ENCODE results near the gene ERMAP. TPM values are rescaled to one million over a fixed set of nuclear protein-coding genes. Genes with fewer than 3 reads are reported as not detected.

Gene ERMAP
- total and polyA plus RNA-seq, 5 experiments from 2014 or later = 1.1 to 9.4 (median 2.9) TPM

GRCh38 chr1:42815941-42816584 lies 859 bp upstream of the ERMAP start:
- POLR2A ChIA-PET = interaction anchor here (0.9 to 3.4 kb wide), 7 partner anchors 8 to 133 kb away, joined by 3 to 38 read pairs (median 5); partner anchors contain the start of genes C1orf50, P3H1, TMEM269 and ZNF691
- Mint-ChIP-seq H3K4me3 (peak overlapping the region; percentile 73 to 90 (median 86)), H3K4me1 (peaks cover 20 to 31% (median 24%) of the 10 kb centered on the region in 4 donors), H3K9me3 (no peaks in the 10 kb centered on the region), H3K27ac (peak overlapping the region; percentile 79 to 95 (median 88)), H3K27me3 (no peaks in the 10 kb centered on the region), H3K36me3 (peaks cover 0 to 5% (median 3%) of the 10 kb centered on the region in 3 donors)
- peak in 2 of 10 donors; percentile 2 to 3 for DNase-seq
- peak; percentile 15 to 21 for ATAC-seq

DNA sequence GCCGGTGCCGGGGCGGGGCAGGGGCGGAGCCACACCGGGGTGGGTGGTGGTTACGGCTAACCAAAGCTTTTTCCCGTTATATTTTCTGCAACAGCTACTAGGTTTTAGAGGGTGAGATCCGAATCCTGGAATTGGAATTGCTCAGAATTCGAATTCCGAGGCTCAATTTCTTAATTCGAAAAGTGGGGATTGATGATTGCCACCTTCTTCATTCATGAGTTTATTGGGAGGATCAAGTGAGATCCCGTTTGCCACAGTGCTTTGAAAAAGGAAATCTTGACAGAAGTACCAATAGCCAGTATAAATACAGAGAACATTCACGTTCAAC lies 482 bp downstream of the ERMAP start:
- Mint-ChIP-seq H3K4me3 (peak overlapping the region; percentile 67 to 87 (median 78)), H3K4me1 (peaks cover 20 to 24% (median 22%) of the 10 kb centered on the region in 4 donors), H3K27ac (peak overlapping the region in 8 of 10 donors; percentile 23 to 85 (median 65)), H3K9me3 (no peaks in the 10 kb centered on the region), H3K36me3 (no peaks in the 10 kb centered on the region), H3K27me3 (no peaks in the 10 kb centered on the region)
- DNase-seq (no peak), ATAC-seq (no peak)
- POLR2A ChIA-PET = interaction anchor here (1.3 to 3.4 kb wide), 4 partner anchors 10 to 135 kb away, joined by 3 to 38 read pairs (median 15); partner anchors contain the start of genes C1orf50, P3H1 and ZNF691

- Mint-ChIP-seq H3K9me3 (no peaks in the 10 kb centered on the region), H3K4me1 (peaks cover 20 to 24% (median 22%) of the 10 kb centered on the region in 4 donors), H3K36me3 (no peaks in the 10 kb centered on the region), H3K27me3 (no peaks in the 10 kb centered on the region), H3K27ac (peak overlapping the region in 4 of 10 donors; percentile 23 to 34 (median 27)), H3K4me3 (peak overlapping the region; percentile 9 to 83 (median 74))
- no peak for ATAC-seq
- POLR2A ChIA-PET = interaction anchor here (2.6 to 3.4 kb wide), 2 partner anchors 28 to 52 kb away, joined by 23 to 38 read pairs; partner anchors contain the start of genes C1orf50, P3H1 and ZNF691
- DNase-seq = peak in 1 of 10 donors; percentile 1
These were observed 1.1 kb downstream of the ERMAP start for GRCh38 chr1:42817976-42818375.

DNA sequence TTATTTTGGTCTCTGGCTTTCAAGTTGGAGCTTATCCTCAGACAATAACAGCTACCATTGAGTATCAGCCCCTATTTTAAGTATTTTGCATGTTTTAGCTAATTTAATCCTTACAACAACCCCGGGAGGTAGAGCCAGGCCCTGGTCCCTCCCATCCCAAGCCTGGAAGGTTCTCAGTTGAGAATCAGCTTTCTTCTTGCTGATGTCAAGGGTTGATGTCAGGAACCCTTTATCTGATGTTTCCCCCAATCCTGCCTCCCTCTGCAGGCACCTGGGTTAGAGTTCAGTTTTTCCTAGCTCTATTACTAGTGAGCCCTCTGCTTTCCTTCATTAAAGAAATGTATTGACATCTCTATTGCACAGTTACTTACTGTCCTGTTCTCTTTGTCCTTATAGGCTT lies 3.9 kb downstream of the ERMAP start:
- Mint-ChIP-seq H3K36me3 (no peaks in the 10 kb centered on the region), H3K4me3 (no peak overlapping the region), H3K27ac (peak overlapping the region in 1 of 10 donors; percentile 67), H3K9me3 (no peaks in the 10 kb centered on the region), H3K27me3 (no peaks in the 10 kb centered on the region), H3K4me1 (peaks cover 17 to 21% (median 19%) of the 10 kb centered on the region in 4 donors)
- ATAC-seq (no peak), DNase-seq (no peak)
- POLR2A ChIA-PET = interaction anchor here (0.7 to 0.9 kb wide), 2 partner anchors 54 to 808 kb away, joined by 3 to 4 read pairs; partner anchors contain the start of genes C1orf50 and P3H1

DNA sequence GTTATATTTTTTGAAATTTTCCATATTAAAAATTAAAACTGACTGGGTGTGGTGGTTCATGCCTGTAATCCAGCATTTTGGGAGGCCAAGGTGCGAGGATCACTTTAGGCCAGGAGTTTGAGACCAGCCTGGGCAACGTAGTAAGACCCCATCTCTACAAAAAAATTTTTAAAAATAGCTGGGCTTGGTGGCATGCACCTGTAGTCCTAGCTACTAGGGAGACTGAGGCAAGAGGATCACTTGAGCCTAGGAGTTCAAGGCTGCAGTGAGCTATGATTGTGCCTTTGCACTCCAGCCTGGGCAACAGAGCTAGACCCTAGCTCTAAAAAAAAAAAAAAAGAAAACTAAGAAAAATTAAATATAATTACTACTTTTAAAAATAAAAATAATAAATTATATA lies 4.8 kb downstream of the ERMAP start:
- H3K36me3 Mint-ChIP-seq = no peaks in the 10 kb centered on the region
- H3K27me3 Mint-ChIP-seq = no peaks in the 10 kb centered on the region
- no peaks in the 10 kb centered on the region for H3K9me3 Mint-ChIP-seq
- DNase-seq = no peak
- no peak overlapping the region for H3K4me3 Mint-ChIP-seq
- POLR2A ChIA-PET = interaction anchor here (0.9 kb wide), 1 partner anchor 55 kb away, joined by 3 read pairs; the partner anchor contains the start of genes C1orf50 and P3H1
- H3K27ac Mint-ChIP-seq = no peak overlapping the region
- peaks cover 9 to 13% (median 11%) of the 10 kb centered on the region in 4 donors for H3K4me1 Mint-ChIP-seq
- ATAC-seq = no peak

- POLR2A ChIA-PET = no interaction called here
These were observed 6.0 kb downstream of the ERMAP start for GRCh38 chr1:42822800-42823392.

GRCh38 chr1:42824481-42825035 lies 7.6 kb downstream of the ERMAP start:
- Mint-ChIP-seq H3K9me3 (no peaks in the 10 kb centered on the region), H3K36me3 (peaks cover 0 to 2% (median 0%) of the 10 kb centered on the region in 3 donors), H3K27ac (peak overlapping the region in 1 of 10 donors; percentile 2), H3K4me1 (peaks cover 0 to 5% (median 0%) of the 10 kb centered on the region in 4 donors), H3K4me3 (no peak overlapping the region), H3K27me3 (no peaks in the 10 kb centered on the region)
- DNase-seq (no peak), ATAC-seq (no peak)
- POLR2A ChIA-PET = interaction anchor here (0.6 kb wide), 1 partner anchor 40 kb away, joined by 3 read pairs; the partner anchor contains the start of gene TMEM269

More at GRCh38 chr1:42822800-42823392, 6.0 kb downstream of the ERMAP start:
- no peaks in the 10 kb centered on the region for H3K27me3 Mint-ChIP-seq
- no peak overlapping the region for H3K27ac Mint-ChIP-seq
- H3K4me3 Mint-ChIP-seq = no peak overlapping the region
- DNase-seq (no peak), ATAC-seq (no peak)
- H3K36me3 Mint-ChIP-seq = no peaks in the 10 kb centered on the region
- no peaks in the 10 kb centered on the region for H3K9me3 Mint-ChIP-seq
- H3K4me1 Mint-ChIP-seq = peaks cover 3 to 10% (median 4%) of the 10 kb centered on the region in 4 donors

- H3K9me3 Mint-ChIP-seq = no peaks in the 10 kb centered on the region
- POLR2A ChIA-PET = no interaction called here
- H3K36me3 Mint-ChIP-seq = peaks cover 0 to 2% (median 0%) of the 10 kb centered on the region in 3 donors
- DNase-seq = no peak
- no peak overlapping the region for H3K4me3 Mint-ChIP-seq
- no peak for ATAC-seq
- peaks cover 0 to 3% (median 0%) of the 10 kb centered on the region in 4 donors for H3K4me1 Mint-ChIP-seq
- peak overlapping the region in 1 of 10 donors; percentile 2 for H3K27ac Mint-ChIP-seq
- no peaks in the 10 kb centered on the region for H3K27me3 Mint-ChIP-seq
These were observed 8.3 kb downstream of the ERMAP start for GRCh38 chr1:42825036-42825851.

- Mint-ChIP-seq H3K4me3 (no peak overlapping the region), H3K36me3 (peaks cover 0 to 8% (median 2%) of the 10 kb centered on the region in 3 donors)
These were observed 13.7 kb downstream of the ERMAP start for GRCh38 chr1:42830631-42831030.

GRCh38 chr1:42831273-42831672 lies 14.4 kb downstream of the ERMAP start:
- ATAC-seq (no peak), DNase-seq (no peak)
- POLR2A ChIA-PET = no interaction called here
- H3K36me3 Mint-ChIP-seq = peaks cover 0 to 8% (median 2%) of the 10 kb centered on the region in 3 donors
- H3K4me3 Mint-ChIP-seq = no peak overlapping the region
- H3K4me1 Mint-ChIP-seq = peaks cover 0 to 2% (median 0%) of the 10 kb centered on the region in 4 donors
- no peak overlapping the region for H3K27ac Mint-ChIP-seq
- H3K27me3 Mint-ChIP-seq = no peaks in the 10 kb centered on the region
- no peaks in the 10 kb centered on the region for H3K9me3 Mint-ChIP-seq

More at GRCh38 chr1:42830631-42831030, 13.7 kb downstream of the ERMAP start:
- Mint-ChIP-seq H3K27me3 (no peaks in the 10 kb centered on the region), H3K27ac (peak overlapping the region in 1 of 10 donors; percentile 51), H3K9me3 (no peaks in the 10 kb centered on the region), H3K4me1 (no peaks in the 10 kb centered on the region)
- ATAC-seq (no peak), DNase-seq (no peak)
- POLR2A ChIA-PET = no interaction called here

GRCh38 chr1:42832641-42833240 lies 15.8 kb downstream of the ERMAP start:
- Mint-ChIP-seq H3K36me3 (peaks cover 0 to 8% (median 2%) of the 10 kb centered on the region in 3 donors), H3K27me3 (no peaks in the 10 kb centered on the region), H3K27ac (no peak overlapping the region), H3K9me3 (no peaks in the 10 kb centered on the region), H3K4me1 (peaks cover 0 to 2% (median under 1%) of the 10 kb centered on the region in 4 donors), H3K4me3 (no peak overlapping the region)
- DNase-seq (no peak), ATAC-seq (no peak)
- POLR2A ChIA-PET = no interaction called here

- no peak overlapping the region for H3K4me3 Mint-ChIP-seq
- no peaks in the 10 kb centered on the region for H3K27me3 Mint-ChIP-seq
- no peaks in the 10 kb centered on the region for H3K9me3 Mint-ChIP-seq
- H3K36me3 Mint-ChIP-seq = peaks cover 0 to 8% (median 0%) of the 10 kb centered on the region in 3 donors
- H3K4me1 Mint-ChIP-seq = peaks cover 0 to 3% (median 1%) of the 10 kb centered on the region in 4 donors
- no peak for DNase-seq
- no peak for ATAC-seq
- no peak overlapping the region for H3K27ac Mint-ChIP-seq
- POLR2A ChIA-PET = no interaction called here
These were observed 17.1 kb downstream of the ERMAP start for GRCh38 chr1:42833981-42834380.
